ENCODE data around the gene ARSJ.

ARSJ gene

DNA sequence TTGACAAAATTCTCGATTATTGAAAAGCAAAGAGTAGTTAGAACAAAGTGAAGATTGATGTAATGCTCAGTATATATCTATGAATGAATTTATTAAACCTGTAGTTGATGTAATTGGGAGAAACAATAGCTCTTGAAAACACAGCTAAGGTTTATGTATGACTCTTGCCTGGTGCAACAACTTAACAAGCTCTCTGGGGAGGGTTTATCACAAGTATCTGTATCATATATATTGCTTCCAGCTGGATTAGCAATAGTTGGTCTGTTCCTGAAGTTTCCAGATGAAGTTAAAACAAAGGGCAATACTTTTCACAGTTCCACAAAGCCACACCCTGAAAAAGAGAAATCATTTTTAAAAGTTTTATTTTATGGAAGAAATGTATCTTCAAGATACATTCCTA lies 91.4 kb downstream of the ARSJ start:
- DNase-seq, result no peak

DNA sequence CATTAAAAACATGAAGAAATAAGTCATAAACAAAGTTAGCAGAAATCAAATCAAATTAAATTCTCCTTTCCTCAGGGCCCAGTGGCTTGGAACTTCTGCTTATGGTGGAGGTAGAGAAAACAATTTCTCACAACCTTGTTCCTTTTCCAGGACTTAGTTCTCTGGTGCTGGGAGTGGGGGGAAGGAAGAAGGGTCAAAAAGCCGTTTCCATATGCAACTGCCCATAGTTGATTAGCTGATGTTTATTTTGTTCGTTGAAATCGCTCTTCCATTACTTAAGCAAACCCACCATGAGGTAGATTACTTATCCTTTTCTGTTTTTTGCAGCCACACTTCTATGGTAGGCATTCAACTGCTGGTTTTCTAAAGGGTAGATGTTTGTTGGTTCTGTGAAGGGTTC lies 94.2 kb downstream of the ARSJ start:
- DNase-seq, result no peak

DNA sequence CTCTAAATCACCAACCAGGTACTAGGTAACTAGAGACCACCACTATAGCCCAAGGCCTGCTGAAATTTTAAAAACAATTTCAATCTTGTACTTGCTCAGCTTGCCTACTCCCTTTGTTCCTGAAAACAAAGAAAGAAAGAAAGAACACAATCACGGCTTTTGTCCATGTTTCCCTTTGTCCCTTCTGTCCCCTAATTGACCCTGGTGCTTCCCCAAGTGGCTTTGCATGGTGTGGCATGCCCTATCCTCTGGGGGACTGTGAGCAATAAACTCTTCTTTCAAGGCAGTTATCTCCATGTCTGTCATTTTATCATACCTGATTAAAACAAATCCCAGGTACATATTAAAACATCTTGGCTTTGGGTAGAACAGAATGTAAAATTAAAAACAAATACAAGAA lies 94.8 kb downstream of the ARSJ start:
- DNase-seq, result no peak

DNA sequence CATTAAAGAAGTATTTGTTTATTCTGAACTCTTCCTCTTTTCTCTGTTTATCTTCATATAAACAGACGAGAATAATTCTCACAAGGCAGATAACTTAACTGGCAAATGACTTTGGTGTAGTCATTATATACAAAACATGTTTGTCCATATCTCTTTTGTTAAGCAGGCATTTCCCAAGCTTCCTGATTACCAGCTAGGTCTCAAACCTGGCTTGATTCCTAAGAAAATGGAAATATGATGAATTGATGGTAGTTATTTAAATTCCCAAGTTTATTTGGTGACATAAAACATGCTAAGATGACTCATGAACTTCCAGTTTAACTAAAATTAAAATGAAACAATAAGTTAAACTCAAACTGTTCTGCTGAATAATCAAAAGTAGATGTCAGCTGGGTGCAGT lies 96.8 kb downstream of the ARSJ start:
- DNase-seq, result no peak

DNA sequence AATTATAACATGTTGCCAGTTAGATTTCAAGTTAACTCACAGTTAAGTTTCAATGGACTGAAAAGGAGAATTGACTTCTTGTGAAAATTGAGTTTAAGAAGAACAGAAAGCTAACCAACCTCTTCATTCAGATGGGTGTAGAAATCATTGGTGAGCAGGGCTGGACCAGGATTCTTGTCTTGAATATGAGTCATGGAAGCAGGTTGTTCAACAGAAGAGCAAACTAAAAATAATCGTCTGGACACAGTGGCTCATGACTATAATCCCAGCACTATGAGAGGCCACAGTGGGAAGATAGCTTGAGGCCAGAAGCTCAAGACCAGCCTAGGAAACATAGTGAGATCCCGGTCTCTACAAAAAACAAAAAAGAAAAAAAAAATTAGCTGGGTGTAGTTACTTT lies 98.2 kb downstream of the ARSJ start:
- no peak for DNase-seq

DNA sequence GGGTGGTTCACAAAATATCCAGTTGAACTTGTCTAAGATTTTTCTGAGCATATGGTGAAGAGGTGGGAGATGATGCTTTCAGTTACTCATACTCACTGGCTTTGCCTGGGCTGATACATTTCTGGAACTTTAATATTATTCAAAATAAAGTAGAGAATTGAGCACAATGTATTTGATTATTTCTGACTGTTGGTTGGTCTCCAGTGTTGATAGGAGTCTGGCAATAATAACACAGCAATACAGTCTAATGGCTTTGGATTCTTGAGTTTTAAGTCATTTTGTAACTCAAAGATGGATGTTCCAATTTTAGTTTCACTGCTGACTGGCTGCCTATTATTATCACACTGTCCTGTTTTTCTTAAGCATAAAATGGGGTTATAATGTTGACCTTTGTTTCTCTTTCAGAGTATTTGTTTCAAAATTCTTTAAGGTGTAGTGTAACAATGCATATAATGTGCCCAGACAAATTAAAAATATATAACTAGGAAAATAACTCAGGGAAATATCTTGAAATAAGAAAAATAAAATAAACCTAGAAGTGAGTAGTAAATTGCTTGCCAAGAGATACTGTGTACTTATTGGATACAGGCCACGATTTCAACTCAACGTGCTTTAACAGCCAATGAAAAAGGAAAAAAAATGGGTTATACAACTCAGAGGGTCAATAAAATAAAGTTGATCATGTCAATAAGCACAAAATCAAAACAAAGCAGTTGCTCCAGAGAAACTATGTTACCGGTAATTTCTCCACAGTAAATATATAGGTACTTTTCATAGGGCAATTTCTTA lies 99.0 kb downstream of the ARSJ start:
- DNase-seq, result no peak

DNA sequence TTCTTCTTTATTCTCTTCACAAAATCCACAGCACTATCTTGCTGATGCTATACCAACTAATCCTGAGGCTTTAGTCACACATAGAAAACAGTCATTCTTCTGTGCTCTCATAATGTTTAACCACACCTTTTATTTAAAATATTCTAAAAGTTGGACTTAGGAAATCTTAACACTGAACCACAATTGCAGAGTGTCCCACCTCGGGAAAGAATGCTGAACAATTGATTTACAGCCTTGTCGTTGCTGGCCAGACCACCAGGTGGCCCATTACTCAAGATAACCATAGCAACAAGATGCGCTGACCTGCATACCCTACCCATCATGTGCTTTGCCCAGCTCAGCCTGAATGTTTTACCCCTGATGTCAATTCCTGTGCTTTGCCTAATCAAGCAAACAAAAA lies 100.8 kb downstream of the ARSJ start:
- no peak for DNase-seq

DNA sequence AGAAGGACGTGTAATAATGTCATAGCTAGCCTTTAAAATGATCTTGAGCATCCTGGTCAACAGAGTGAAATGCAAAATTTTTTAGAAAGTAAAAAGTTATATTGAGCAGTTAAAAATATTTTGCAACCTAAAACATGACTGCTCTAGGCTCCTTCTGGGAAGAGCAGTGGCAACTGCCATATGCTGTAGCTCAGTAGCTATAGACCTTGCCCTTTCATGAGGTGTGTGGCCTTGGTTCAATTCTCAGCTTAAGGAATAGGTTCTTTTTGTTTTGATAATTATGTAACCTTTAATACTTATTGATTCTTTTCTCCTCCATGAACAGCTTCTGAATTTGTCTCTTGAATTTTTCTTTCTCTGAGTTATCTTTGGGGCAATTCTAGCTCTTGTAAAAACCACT lies 105.0 kb downstream of the ARSJ start:
- DNase-seq, result no peak

DNA sequence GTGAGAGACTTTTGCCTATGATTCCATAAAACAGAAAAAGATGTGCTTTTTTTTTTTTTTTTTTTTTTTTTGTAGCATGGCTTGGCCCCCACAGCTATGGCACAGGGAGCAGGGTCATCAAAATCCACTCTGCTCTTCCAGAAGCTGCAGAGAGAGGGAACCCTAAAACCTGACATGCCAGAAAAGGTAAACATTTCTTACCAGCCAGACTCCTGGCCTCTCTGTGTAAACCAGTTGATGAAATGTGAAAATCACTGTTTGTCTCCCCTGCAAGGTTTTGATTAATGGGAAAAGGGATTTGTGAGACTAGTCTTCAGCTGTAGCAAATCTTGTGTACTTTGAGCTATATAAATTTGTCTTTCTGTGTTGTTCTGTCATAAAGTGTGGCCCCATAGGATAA lies 105.9 kb downstream of the ARSJ start:
- DNase-seq, result no peak

DNA sequence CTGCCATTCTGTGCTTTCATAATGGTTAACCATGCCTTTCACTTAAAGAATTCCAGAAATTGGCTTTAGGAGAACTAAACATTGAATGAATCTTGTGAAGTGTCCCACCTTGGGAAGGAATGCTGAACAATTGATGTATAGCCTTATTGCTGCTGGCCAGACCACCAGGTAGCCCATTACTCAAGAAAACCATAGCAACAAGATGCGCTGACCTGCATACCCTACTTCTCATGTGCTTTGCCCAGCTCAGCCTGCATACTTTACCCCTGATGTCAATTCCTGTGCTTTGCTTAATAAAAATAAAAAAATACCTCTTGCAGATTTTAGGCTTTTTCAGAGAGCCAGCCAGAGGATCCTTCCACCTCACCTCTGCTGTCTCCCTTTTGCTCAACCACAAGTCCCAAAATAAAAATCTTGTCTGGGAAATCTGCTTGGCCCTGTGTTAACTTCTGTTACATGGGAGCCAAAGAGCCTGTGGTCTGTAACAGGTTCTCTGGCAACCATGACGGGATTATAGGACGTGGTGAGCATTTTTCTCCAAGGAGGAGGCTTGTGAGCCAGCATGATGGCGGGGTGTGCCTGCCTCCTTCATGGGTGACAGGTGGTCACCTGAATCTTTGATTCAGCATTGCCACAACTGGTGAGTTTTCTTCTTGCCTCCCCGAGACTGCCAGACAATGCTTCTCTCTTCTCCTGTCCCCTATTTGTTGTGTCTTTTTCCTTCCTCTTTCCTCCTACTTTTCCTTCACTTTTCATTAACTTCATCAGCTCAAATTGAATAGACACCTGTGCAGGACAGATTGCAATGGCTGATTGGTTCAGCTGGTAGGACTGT lies 106.8 kb downstream of the ARSJ start:
- DNase-seq, result no peak

DNA sequence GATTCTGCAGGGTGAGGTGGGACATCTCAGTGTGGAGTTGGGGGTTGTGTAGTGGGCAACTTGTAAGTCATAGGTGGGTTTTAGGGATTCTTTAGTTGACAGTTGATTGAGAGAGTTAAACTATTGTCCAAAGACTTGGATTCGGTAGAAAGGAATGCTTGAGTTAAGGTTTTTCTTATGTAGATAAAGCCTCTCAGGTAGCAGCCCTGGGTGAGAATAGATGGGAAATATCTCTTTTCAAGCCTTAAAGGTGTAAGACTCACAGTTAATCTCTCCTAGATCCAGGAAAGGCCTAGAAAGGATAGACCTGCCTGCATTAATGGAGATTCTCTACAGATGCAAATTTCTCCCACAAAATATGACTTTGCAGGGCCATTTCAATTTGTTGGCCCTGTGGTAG lies 108.4 kb downstream of the ARSJ start:
- DNase-seq, result no peak

DNA sequence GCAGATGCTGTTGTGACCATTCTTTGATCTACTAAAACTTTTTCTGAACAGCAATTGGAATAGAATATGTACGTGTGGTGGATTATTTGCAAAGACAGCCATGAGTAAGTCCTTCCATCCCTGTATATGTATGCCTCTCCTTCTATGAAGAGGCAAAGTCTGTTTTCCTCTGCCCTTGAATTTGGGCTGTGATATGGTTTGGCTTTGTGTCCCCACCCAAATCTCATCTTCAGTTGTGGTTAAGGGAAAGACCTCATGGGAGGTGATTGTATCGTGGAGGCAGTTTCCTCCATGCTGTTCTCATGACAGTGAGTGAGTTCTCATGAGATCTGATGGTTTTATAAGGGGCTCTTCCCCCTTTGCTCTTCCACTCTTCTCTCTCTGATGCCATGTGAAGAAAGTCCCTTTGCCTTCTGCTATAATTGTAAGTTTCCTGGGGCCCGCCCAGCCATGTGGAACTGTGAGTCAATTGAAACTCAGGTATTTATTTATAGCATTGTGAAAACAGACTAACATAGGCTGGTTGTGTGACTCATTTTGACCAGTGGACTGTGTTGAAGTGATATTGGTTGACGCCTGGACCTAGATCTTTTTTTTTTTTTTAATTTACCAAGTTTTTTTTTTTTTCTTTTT lies 109.6 kb downstream of the ARSJ start:
- DNase-seq, result no peak

DNA sequence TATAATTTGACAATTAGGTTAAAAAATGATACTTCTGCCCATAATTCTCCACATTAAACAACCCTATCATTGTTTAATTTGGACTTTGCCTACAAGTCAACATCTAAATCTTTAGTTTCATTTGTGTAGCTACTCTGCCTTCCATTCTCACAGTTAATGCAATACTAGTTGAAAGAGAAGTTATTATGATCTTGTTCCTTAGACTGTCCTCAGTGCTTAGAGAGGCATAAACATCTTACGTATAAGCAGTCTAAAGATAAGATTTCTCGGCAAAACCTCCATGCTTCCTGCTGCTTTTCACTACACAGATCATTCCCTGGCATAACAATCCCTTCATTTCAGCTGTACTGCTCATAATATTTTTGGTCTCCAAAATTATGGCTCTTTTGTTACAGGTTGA lies 112.8 kb downstream of the ARSJ start:
- DNase-seq, result no peak

DNA sequence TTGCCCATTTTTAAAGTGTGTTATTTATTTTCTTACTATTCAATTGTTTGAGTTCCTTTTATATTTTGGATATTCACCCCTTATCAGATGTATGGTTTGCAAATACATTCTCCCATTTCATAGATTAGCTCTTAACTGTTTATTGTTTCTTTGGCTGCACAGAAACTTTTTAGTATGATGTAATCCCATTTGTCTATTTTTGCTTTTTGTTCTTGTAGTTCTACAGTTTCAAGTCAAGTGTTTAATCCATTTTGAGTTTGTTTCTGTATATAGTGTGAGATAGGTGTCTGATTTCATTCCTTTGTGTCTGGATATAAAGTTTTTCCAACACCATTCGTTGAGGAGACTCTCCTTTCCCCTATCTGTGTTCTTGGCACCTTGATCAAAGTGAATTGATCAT lies 120.5 kb downstream of the ARSJ start:
- no peak for DNase-seq

DNA sequence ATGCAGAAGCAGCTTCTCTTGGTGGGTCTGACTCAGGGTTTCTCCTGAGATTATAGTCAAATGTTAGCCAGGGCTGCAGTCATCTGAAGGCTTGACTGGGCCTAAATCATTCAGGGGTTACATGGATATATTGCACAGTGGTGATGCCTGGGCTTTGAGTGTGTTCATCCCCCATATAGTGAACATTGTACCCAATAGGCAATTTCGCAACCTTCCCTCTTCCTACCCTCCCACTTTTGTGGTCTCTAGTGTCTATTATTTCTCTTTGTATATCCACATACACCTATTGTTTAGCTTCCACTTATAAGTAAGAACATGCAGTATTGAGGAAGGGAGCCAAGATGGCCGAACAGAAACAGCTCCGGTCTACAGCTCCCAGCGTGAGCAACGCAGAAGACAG lies 127.6 kb downstream of the ARSJ start:
- no peak for DNase-seq
